M059J (cell line): ENCODE data around the gene IRF4. TPM values are rescaled to one million over a fixed set of nuclear protein-coding genes. Genes with fewer than 3 reads are reported as not detected.

ENCODE experiments used
- total RNA-seq: library from RNA; depleted of rRNA; stranded (reverse); fragments of >200 nt; shearing (Covaris generic); gene quantifications from 2 replicates; pipeline ENCODE4 v1.2.3, GENCODE V29; 2014; rRNA removed

The IRF4 gene
- total RNA-seq, 1 experiment from 2014 or later, result 0.02 TPM

Other genes with a start within 250 kb of the IRF4 start
- gene DUSP22, start 99.3 kb upstream of the IRF4 start, total RNA-seq, result 11.8 and 16.9 TPM in 2 replicates